IMR-90 (cell line): ENCODE measurements around the gene DDR1. TPM values are rescaled to one million over a fixed set of nuclear protein-coding genes. Genes with fewer than 3 reads are reported as not detected.

Experiments
- ATAC-seq: fragments of 200-7000 bp; cut with Tn5 transposase; 2 replicates; pipeline ENCODE4 v1.9.1; 2020; ENCODE audit warnings: low read depth, mild to moderate bottlenecking, moderate library complexity
- BruUV-seq: library from RNA; stranded (reverse); fragments of 400-500 nt; replicated peaks from 2 replicates; lab custom pipeline; 2021; lab: Mats Ljungman, UMichigan
- CTCF ChIA-PET: fragments of 300-600 bp; formaldehyde crosslinking; extraction: SDS; loops from one replicate; lab custom pipeline; 2021; ENCODE audit warnings: antibody characterized with exemption; lab: Yijun Ruan, JAX
- POLR2A ChIA-PET: fragments of 300-600 bp; sonication (Branson Sonifier 250); formaldehyde crosslinking; loops from one replicate; lab custom pipeline; 2022; ENCODE audit warnings: antibody characterized with exemption; ENCODE audit not compliant: unreplicated experiment; lab: Charles Lee
- DNase-seq: peaks from one replicate; pipeline ENCODE4 v3.0.0; 2013
- H2AFZ ChIP-seq: replicated peaks from 2 replicates; pipeline ENCODE3; 2013; ENCODE audit warnings: low read length, mild to moderate bottlenecking; ENCODE audit not compliant: poor library complexity
- H2AK5ac ChIP-seq: 2 replicates; pipeline ENCODE4 v1.6.1; 2013; ENCODE audit warnings: low read depth, low read length, inconsistent platforms
- H2AK9ac ChIP-seq: replicated peaks from 2 replicates; pipeline ENCODE3; 2013; ENCODE audit warnings: mild to moderate bottlenecking, low read depth, low read length, moderate library complexity; ENCODE audit not compliant: poor library complexity
- H2BK120ac ChIP-seq: 2 replicates; pipeline ENCODE4 v1.6.1; 2013; ENCODE audit warnings: low read depth, low read length, inconsistent platforms
- H2BK15ac ChIP-seq: 3 replicates; pipeline ENCODE4 v1.6.1; 2013; ENCODE audit warnings: low read depth, low read length, inconsistent platforms
- H2BK20ac ChIP-seq: 2 replicates; pipeline ENCODE4 v1.6.1; 2013; ENCODE audit warnings: low read depth, mild to moderate bottlenecking, inconsistent platforms, low read length, moderate library complexity
- H2BK5ac ChIP-seq: 2 replicates; pipeline ENCODE4 v1.6.1; 2013; ENCODE audit warnings: mild to moderate bottlenecking, low read depth, low read length, inconsistent platforms; ENCODE audit not compliant: poor library complexity, severe bottlenecking
- H3K14ac ChIP-seq: replicated peaks from 2 replicates; pipeline ENCODE4 v1.6.1; 2013; ENCODE audit warnings: low read depth, low read length, inconsistent platforms
- H3K18ac ChIP-seq: 2 replicates; pipeline ENCODE4 v1.6.1; 2013; ENCODE audit warnings: low read depth, low read length, control low read depth
- H3K23ac ChIP-seq: 2 replicates; pipeline ENCODE4 v1.6.1; 2013; ENCODE audit warnings: low read depth, low read length, inconsistent platforms
- H3K27ac ChIP-seq: 2 replicates; pipeline ENCODE4 v1.5.1; 2013; ENCODE audit warnings: mild to moderate bottlenecking, control low read depth, low read length; ENCODE audit not compliant: insufficient read depth
- H3K27me3 ChIP-seq: 2 replicates; pipeline ENCODE4 v1.6.1; 2013; ENCODE audit warnings: low read length; ENCODE audit not compliant: control insufficient read depth, insufficient read depth
- H3K36me3 ChIP-seq: 2 replicates; pipeline ENCODE4 v1.6.1; 2013; ENCODE audit warnings: low read length, mixed read lengths; ENCODE audit not compliant: control insufficient read depth, insufficient read depth
- H3K4ac ChIP-seq: 2 replicates; pipeline ENCODE4 v1.6.1; 2013; ENCODE audit warnings: low read depth, low read length, inconsistent platforms
- H3K4me1 ChIP-seq: 2 replicates; pipeline ENCODE4 v1.6.1; 2013; ENCODE audit warnings: low read length, mixed read lengths; ENCODE audit not compliant: control insufficient read depth, insufficient read depth
- H3K4me2 ChIP-seq: 2 replicates; pipeline ENCODE4 v1.6.1; 2013; ENCODE audit warnings: low read depth, mild to moderate bottlenecking, control low read depth, low read length, moderate library complexity
- H3K4me3 ChIP-seq: 2 replicates; pipeline ENCODE4 v1.5.1; 2013; ENCODE audit warnings: low read depth, mild to moderate bottlenecking, control low read depth, low read length, moderate library complexity; ENCODE audit not compliant: insufficient read depth
- H3K56ac ChIP-seq: 2 replicates; pipeline ENCODE4 v1.6.1; 2013; ENCODE audit warnings: low read length, inconsistent platforms; ENCODE audit not compliant: insufficient read depth; ENCODE audit errors: extremely low read depth
- H3K79me1 ChIP-seq, 2 experiments: 2 replicates each; pipeline ENCODE4 v1.6.1; 2013; ENCODE audit warnings: low read length in 2 of 2, inconsistent platforms in 1 of 2, low read depth in 1 of 2
- H3K9ac ChIP-seq: 2 replicates; pipeline ENCODE4 v1.6.1; 2013; ENCODE audit warnings: low read depth, low read length, control low read depth
- H3K9me1 ChIP-seq: 2 replicates; pipeline ENCODE4 v1.6.1; 2013; ENCODE audit warnings: low read length, inconsistent platforms; ENCODE audit not compliant: insufficient read depth
- H3K9me3 ChIP-seq: 2 replicates; pipeline ENCODE4 v1.6.1; 2013; ENCODE audit warnings: low read length; ENCODE audit not compliant: control insufficient read depth, insufficient read depth
- H4K20me1 ChIP-seq: 2 replicates; pipeline ENCODE4 v1.6.1; 2013; ENCODE audit warnings: low read length, inconsistent platforms; ENCODE audit not compliant: insufficient read depth
- H4K5ac ChIP-seq: 2 replicates; pipeline ENCODE4 v1.6.1; 2013; ENCODE audit warnings: mild to moderate bottlenecking, low read depth, low read length, control low read depth
- H4K8ac ChIP-seq, 2 experiments: 2 replicates each; pipeline ENCODE4 v1.6.1; 2013; ENCODE audit warnings: low read depth in 2 of 2, low read length in 2 of 2, control low read depth in 1 of 2, inconsistent platforms in 1 of 2
- H4K91ac ChIP-seq: 2 replicates; pipeline ENCODE4 v1.6.1; 2013; ENCODE audit warnings: low read depth, low read length, inconsistent platforms; ENCODE audit not compliant: insufficient read depth
- CEBPB ChIP-seq: IDR thresholded peaks from 2 replicates; pipeline ENCODE4 v1.6.1; 2012; ENCODE audit warnings: low read depth, low read length, improper control_type of control experiment
- MAFK ChIP-seq: IDR thresholded peaks from 2 replicates; pipeline ENCODE4 v1.6.1; 2012; ENCODE audit warnings: low read depth, low read length, improper control_type of control experiment
- MAZ ChIP-seq: IDR thresholded peaks from 2 replicates; pipeline ENCODE4 v1.6.1; 2012; ENCODE audit warnings: low read depth, mild to moderate bottlenecking, low read length, improper control_type of control experiment, moderate library complexity, borderline replicate concordance
- POLR2A ChIP-seq: IDR thresholded peaks from 2 replicates; pipeline ENCODE4 v1.6.1; 2012; ENCODE audit warnings: mild to moderate bottlenecking, low read depth, low read length
- RAD21 ChIP-seq: IDR thresholded peaks from 2 replicates; pipeline ENCODE4 v1.6.1; 2012; ENCODE audit warnings: low read length, improper control_type of control experiment
- RCOR1 ChIP-seq: IDR thresholded peaks from 2 replicates; pipeline ENCODE4 v1.6.1; 2012; ENCODE audit warnings: mild to moderate bottlenecking, low read length, improper control_type of control experiment; ENCODE audit not compliant: insufficient replicate concordance
- RFX5 ChIP-seq: IDR thresholded peaks from 2 replicates; pipeline ENCODE4 v1.8.0; 2012; ENCODE audit warnings: low read depth, mild to moderate bottlenecking, low read length, moderate library complexity
- WGBS, 2 experiments: methylation state at CpG; one replicate each; pipeline versions ENCODE4 v1.1.5 to v1.1.7; 2013; ENCODE audit warnings: missing lambda C conversion rate in 2 of 2; ENCODE audit not compliant: insufficient read length in 1 of 2; ENCODE audit errors: extremely low coverage in 2 of 2; 5-methylcytosine and 5-hydroxymethylcytosine counted together
- dilution Hi-C: fragments of 300-500 bp; cut with HindIII; formaldehyde crosslinking; loops from one replicate; pipeline ENCODE4 v1.14.3; 2018; ENCODE audit warnings: low sequenced_read_pairs; ENCODE audit not compliant: unreplicated experiment
- in situ Hi-C: fragments of 300-500 bp; cut with MboI; formaldehyde crosslinking; loops from 3 replicates; pipeline ENCODE4 v1.14.3; 2019; ENCODE audit warnings: low sequenced_read_pairs, inconsistent platforms, mixed read lengths
- intact Hi-C: fragments of 100-400 bp; cut with micrococcal nuclease; formaldehyde crosslinking; loops from 2 replicates; pipeline ENCODE4 v1.10.0; 2022
- polyA plus RNA-seq, 3 experiments: library from polyadenylated mRNA; depleted of rRNA; stranded (reverse); fragments of >200 nt; gene quantifications; 2 replicates each; pipeline ENCODE4 v1.2.3, GENCODE V29; 2012; ENCODE audit warnings: low replicate concordance in 1 of 3
- total RNA-seq: library from RNA; depleted of rRNA; stranded (reverse); fragments of >200 nt; gene quantifications from 2 replicates; pipeline ENCODE4 v1.2.3, GENCODE V29; 2012
- TF ChIP-seq, protein P1 (sequence below): fragments of 150-350 bp; IDR thresholded peaks from 2 replicates; pipeline ENCODE4 v1.6.1; 2016; ENCODE audit warnings: low read depth, mild to moderate bottlenecking, low read length, moderate library complexity, borderline replicate concordance
- TF ChIP-seq, protein P2 (sequence below): conservative IDR thresholded peaks from 2 replicates; pipeline ENCODE4 v1.5.1; 2012; ENCODE audit warnings: mild to moderate bottlenecking, low read depth, low read length, improper control_type of control experiment
- TF ChIP-seq, protein P3 (sequence below): fragments of 150-350 bp; IDR thresholded peaks from 2 replicates; pipeline ENCODE4 v1.6.1; 2017; ENCODE audit warnings: mild to moderate bottlenecking, antibody characterized with exemption, low read length, low read depth

The DDR1 gene
- total and polyA plus RNA-seq, 2 of the 4 experiments (the other 2 are of a cell fraction): 5.6 to 19.6 TPM

DNA sequence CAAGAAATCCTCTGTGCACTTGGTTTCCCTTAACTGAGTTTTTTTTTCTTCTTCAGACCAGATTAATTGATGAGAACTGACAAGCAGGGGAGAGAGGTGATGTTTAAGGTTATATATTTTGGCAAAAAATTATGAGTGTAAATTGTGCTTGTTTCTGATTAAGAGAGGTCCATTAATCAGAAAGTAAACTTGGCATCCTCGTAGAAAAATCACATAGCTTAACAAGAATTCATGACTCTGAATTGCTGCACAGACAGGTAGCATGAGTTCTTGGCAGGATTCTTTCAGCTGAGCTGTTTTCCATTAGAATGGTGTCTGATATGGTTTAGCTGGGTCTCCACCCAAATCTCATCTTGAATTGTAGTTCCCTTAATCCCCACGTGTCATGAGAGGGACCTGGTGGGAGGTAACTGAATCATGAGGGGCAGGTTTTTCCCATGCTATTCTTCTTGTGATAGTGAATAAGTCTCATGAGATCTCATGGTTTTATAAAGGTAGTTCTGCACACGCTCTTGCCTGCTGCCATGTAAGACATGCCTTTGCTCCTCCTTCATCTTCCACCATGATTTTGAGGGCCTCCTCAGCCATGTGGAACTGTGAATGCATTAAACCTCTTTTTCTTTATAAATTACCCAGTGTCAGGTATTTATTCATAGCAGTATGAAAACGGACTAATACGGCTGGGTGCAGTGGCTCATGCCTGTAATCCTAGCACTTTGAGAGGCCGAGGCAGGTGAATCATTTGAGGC lies 34.2 kb upstream of the DDR1 start:
- Histone ChIP-seq H2AK9ac (no peak overlapping the region), H3K79me1 (no peaks in the 10 kb centered on the region), H2BK5ac (no peak overlapping the region), H2BK15ac (no peak overlapping the region), H3K9ac (no peak overlapping the region), H3K4me3 (no peak overlapping the region), H4K20me1 (no peaks in the 10 kb centered on the region), H3K4ac (no peak overlapping the region), H2AFZ (no peak overlapping the region), H4K91ac (no peak overlapping the region), H3K14ac (no peak overlapping the region), H4K5ac (no peak overlapping the region), H2AK5ac (no peak overlapping the region), H4K8ac (no peak overlapping the region), H3K4me1 (no peaks in the 10 kb centered on the region), H3K9me3 (peaks cover 6% of the 10 kb centered on the region), H3K4me2 (no peak overlapping the region), H3K9me1 (no peaks in the 10 kb centered on the region), H3K18ac (no peak overlapping the region), H3K27me3 (peaks cover 4% of the 10 kb centered on the region), H3K56ac (no peak overlapping the region), H2BK20ac (no peak overlapping the region), H3K23ac (no peak overlapping the region), H2BK120ac (no peak overlapping the region), H3K36me3 (no peaks in the 10 kb centered on the region), H3K27ac (no peak overlapping the region)
- intact Hi-C loops: no loop called here
- TF ChIP-seq RAD21 (no peak), RFX5 (no peak), MAFK (no peak), RCOR1 (no peak), MAZ (no peak), POLR2A (no peak), CEBPB (no peak)
- TF ChIP-seq, protein P1, sequence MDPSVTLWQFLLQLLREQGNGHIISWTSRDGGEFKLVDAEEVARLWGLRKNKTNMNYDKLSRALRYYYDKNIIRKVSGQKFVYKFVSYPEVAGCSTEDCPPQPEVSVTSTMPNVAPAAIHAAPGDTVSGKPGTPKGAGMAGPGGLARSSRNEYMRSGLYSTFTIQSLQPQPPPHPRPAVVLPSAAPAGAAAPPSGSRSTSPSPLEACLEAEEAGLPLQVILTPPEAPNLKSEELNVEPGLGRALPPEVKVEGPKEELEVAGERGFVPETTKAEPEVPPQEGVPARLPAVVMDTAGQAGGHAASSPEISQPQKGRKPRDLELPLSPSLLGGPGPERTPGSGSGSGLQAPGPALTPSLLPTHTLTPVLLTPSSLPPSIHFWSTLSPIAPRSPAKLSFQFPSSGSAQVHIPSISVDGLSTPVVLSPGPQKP: no peak
- TF ChIP-seq, protein P2, sequence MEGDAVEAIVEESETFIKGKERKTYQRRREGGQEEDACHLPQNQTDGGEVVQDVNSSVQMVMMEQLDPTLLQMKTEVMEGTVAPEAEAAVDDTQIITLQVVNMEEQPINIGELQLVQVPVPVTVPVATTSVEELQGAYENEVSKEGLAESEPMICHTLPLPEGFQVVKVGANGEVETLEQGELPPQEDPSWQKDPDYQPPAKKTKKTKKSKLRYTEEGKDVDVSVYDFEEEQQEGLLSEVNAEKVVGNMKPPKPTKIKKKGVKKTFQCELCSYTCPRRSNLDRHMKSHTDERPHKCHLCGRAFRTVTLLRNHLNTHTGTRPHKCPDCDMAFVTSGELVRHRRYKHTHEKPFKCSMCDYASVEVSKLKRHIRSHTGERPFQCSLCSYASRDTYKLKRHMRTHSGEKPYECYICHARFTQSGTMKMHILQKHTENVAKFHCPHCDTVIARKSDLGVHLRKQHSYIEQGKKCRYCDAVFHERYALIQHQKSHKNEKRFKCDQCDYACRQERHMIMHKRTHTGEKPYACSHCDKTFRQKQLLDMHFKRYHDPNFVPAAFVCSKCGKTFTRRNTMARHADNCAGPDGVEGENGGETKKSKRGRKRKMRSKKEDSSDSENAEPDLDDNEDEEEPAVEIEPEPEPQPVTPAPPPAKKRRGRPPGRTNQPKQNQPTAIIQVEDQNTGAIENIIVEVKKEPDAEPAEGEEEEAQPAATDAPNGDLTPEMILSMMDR: no peak
- TF ChIP-seq, protein P3, sequence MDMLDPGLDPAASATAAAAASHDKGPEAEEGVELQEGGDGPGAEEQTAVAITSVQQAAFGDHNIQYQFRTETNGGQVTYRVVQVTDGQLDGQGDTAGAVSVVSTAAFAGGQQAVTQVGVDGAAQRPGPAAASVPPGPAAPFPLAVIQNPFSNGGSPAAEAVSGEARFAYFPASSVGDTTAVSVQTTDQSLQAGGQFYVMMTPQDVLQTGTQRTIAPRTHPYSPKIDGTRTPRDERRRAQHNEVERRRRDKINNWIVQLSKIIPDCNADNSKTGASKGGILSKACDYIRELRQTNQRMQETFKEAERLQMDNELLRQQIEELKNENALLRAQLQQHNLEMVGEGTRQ: no peak
- BruUV-seq: no TSS peak
- dilution Hi-C loops: no loop called here
- ChIA-PET POLR2A (no interaction called here), CTCF (no interaction called here)
- in situ Hi-C loops: no loop called here
- no peak for DNase-seq
- no CpG with 5 or more reads among the region's 6 CpGs for WGBS, 2 experiments
- no peak for ATAC-seq
